GM12801 (cell line): ENCODE measurements around the gene UBASH3A.

Source experiments
- TF ChIP-seq, protein P1 (sequence below): IDR thresholded peaks from one replicate; pipeline ENCODE4 v1.5.1; 2011; ENCODE audit warnings: control low read depth; ENCODE audit not compliant: insufficient read length; ENCODE audit errors: extremely low read depth

The UBASH3A gene

DNA sequence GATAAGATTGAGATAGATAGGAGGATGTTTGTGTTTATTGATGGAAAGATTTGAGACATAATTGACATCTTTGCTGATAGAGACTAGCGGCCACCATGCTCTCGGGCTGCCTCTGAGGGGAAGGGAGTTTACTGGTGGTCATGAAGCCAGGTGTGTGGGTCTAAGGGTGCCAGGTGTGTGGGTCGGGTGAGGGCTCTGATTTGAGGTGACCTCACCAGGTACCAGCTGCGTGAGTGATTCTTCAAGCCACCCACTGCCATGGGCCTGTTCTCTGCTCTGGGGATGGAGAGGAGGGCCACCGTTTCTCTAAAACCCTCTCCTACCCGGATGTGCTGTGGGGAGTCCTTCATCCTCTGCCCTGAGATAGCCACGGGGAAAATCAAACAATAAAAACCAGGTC is 3.2 kb downstream of the UBASH3A start:
- TF ChIP-seq, protein P1, sequence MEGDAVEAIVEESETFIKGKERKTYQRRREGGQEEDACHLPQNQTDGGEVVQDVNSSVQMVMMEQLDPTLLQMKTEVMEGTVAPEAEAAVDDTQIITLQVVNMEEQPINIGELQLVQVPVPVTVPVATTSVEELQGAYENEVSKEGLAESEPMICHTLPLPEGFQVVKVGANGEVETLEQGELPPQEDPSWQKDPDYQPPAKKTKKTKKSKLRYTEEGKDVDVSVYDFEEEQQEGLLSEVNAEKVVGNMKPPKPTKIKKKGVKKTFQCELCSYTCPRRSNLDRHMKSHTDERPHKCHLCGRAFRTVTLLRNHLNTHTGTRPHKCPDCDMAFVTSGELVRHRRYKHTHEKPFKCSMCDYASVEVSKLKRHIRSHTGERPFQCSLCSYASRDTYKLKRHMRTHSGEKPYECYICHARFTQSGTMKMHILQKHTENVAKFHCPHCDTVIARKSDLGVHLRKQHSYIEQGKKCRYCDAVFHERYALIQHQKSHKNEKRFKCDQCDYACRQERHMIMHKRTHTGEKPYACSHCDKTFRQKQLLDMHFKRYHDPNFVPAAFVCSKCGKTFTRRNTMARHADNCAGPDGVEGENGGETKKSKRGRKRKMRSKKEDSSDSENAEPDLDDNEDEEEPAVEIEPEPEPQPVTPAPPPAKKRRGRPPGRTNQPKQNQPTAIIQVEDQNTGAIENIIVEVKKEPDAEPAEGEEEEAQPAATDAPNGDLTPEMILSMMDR, result no peak

DNA sequence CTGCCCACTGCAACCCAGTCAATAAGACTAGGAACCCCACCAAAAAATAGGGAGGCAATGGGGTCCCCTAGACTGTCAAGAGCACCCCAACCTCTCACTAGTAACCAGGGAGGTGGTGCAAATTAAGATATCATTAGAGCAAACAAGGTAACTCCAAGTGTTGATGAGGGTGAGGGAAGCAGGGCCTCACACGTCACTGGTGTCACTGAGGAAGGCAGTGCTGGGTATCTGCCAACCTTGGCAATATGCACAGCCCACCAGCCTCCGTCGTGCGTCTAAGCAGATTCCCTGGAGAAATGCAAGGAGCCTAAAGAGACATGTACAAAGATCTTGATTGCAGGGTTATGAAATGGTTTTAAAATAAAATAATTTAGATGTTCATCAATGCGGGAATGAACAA is 3.8 kb downstream of the UBASH3A start:
- TF ChIP-seq, protein P1, result no peak

DNA sequence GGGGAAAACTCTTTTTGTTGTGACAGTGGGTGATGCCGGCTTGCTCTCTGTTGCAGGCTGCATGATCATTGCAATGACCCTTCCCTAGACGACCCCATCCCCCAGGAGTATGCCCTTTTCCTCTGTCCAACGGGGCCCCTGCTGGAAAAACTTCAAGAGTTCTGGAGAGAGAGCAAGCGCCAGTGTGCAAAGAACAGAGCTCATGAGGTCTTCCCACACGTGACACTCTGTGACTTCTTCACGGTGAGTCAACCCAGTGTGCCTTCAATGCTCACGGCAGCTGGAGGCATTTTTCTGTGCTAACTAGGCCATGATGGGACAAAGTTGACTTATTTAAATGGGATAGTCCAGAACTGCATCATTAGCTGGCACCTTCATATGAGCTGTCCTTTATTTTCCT is 5.7 kb downstream of the UBASH3A start:
- TF ChIP-seq, protein P1, result no peak

DNA sequence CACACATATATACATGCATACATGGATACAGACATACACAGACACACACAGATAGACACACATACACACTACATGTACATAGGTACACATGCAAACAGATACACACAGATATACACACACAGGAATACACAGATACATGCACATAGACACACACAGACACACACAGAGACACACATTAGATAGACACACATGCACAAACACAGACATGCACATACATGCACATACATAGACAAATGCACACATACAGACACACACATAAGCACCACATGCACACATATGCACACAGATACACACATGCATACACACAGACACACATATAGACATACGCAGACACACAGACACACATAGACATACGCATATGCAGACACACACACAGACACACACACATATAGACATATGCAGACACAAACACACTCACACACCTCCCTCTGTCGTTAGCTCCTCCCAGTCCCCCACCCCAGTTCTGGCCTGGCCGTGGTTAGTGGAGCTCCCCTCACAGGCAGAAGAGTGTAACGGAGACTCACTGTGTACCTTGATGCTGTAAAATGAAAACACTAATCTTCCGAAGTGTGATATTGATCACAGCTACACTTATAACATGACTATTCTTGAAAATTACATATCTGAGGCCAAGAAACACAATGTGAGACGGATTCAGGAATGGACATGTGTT is 7.6 kb downstream of the UBASH3A start:
- TF ChIP-seq, protein P1, result no peak

DNA sequence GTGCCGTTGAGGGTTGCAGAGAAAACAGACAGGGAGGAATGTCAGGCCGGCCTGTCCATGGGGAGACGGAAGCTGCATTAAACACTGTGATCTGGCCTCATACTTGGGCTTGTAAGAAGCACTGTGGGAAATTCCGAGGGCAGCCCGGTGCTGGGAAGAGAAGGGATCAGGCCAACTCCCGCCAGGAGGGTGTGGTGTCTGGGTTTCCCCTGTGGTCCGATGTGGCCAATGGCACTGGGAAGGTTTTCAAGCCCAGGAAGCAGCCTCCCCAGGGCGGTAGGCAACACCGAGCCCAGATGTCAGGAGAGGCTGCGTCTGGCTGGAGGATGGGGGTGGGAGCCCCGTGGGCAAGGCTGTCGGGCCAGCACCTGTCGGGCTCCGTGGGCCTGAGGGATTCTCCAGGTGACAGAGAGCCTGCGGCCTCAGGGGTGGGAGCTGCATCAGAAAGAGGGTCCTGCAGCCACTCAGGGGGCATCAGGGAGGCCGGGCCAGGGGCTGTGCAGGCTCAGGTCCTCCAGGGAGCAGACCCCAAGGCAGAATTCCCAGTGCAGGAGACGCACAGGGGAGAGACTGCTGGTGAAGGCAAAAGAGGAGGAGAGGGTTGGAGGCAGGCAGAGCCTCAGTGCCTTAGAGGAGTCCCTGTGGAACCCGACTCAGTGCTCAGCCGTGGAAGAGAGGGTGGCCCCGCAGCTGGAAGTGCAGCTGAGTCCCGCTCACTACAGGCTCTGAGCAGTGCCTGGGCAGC is 8.4 kb downstream of the UBASH3A start:
- TF ChIP-seq, protein P1, result no peak

DNA sequence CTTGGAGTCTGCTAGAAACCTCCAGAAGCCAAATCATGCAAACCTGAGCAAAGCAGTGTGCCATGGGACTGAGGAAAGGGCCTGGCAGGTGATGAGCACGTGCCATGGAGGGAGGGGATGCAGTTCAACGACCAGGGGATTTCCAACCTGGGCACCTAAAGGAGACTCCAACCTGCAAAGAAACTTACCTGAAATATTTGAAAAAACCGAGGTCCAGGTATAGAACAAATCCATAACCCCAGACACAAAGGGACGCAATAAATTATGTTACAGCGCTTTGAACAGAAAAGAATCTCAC is 8.9 kb downstream of the UBASH3A start:
- TF ChIP-seq, protein P1, result no peak

DNA sequence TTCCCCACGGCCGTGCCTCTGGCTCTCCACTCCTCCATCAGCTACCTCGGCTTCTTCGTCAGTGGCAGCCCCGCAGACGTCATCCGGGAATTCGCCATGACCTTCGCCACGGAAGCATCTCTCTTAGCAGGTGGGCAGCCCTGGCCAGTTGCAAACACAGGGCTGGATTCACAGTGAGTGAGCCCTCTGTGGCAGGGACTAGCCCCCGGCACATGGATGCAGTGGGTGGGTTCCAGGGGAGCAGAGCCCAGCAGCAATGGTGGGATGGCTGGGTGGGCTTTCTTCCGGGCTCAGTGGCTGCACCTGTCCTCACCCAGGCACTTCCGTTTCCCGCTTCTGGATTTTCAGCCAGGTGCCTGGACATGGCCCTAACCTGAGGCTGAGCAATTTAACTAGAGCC is 9.4 kb downstream of the UBASH3A start:
- TF ChIP-seq, protein P1, result no peak
